ENCODE results near the gene NFAT5.
"Not testable (repeated sequence)": the region's sequence is repeated elsewhere in the genome, so short reads cannot be mapped to it uniquely, and the experiment has no call there.

DNA sequence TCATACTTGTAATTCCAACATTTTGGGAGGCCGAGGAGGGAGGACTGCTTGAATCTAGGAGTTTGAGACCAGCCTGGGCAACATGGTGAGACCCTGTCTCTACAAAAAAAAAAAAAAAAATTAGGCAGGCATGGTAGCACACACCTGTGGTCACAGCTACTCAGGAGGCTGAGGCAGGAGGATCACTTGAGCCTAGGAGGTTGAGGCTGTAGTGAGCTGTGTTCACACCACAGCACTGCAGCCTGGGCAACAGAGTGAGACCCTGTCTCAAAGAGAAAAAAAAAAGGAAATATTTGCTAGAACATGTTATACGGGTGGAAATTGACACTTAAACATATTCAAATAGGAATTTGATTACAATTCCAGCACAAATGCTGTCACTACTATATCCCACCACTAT is 4.4 kb upstream of the NFAT5 start:
- TF ChIP-seq, protein P1, sequence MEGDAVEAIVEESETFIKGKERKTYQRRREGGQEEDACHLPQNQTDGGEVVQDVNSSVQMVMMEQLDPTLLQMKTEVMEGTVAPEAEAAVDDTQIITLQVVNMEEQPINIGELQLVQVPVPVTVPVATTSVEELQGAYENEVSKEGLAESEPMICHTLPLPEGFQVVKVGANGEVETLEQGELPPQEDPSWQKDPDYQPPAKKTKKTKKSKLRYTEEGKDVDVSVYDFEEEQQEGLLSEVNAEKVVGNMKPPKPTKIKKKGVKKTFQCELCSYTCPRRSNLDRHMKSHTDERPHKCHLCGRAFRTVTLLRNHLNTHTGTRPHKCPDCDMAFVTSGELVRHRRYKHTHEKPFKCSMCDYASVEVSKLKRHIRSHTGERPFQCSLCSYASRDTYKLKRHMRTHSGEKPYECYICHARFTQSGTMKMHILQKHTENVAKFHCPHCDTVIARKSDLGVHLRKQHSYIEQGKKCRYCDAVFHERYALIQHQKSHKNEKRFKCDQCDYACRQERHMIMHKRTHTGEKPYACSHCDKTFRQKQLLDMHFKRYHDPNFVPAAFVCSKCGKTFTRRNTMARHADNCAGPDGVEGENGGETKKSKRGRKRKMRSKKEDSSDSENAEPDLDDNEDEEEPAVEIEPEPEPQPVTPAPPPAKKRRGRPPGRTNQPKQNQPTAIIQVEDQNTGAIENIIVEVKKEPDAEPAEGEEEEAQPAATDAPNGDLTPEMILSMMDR (IDR thresholded peaks at IDR 0.05) = not testable (repeated sequence)
- TF ChIP-seq POLR2A, EP300, POLR2AphosphoS5 (IDR thresholded peaks at IDR 0.05): not testable (repeated sequence)

Measured in suprapubic skin (tissue), 4 donors.